ENCODE measurements around the gene CTXN1. TPM values are rescaled to one million over a fixed set of nuclear protein-coding genes. Genes with fewer than 3 reads are reported as not detected.
A peak's percentile ranks its signal among the peaks of the same experiment; 100 is the strongest.

CTXN1 gene
- total RNA-seq, 1 experiment from 2014 or later: 54.5 TPM

GRCh38 chr19:7903244-7904073 lies 22.5 kb downstream of the CTXN1 start, which contains the start of gene MAP2K7:
Gene MAP2K7 (plus strand): TSS chr19:7903877. CDS start chr19:7903945, 68 bp downstream.
- Histone ChIP-seq H3K9me2 (ENCODE audit: insufficient read depth) (no peaks in the 10 kb centered on the region), H3K4me2 (peak within 1 kb of the TSS; percentile 99), H2AFZ (peak within 1 kb of the TSS; percentile 84), H3F3A (ENCODE audit: insufficient read depth, low read depth) (peaks cover 19% of the 10 kb centered on the region), H4K20me1 (ENCODE audit: insufficient read depth) (peaks cover 31% of the 10 kb centered on the region), H3K36me3 (ENCODE audit: low read depth) (0 out of 2 replicates have a peak, but pooled peaks cover 4% of the 10 kb centered on the region), H3K79me2 (ENCODE audit: low read depth) (peaks cover 63% of the 10 kb centered on the region), H3K27me3 (ENCODE audit: insufficient read depth, low read depth) (no peaks in the 10 kb centered on the region), H3K4me1 (replicated peaks; ENCODE audit: insufficient read depth) (peaks cover 16% of the 10 kb centered on the region; the same call in 1 of the 2 replicates), H3K9me3 (ENCODE audit: insufficient read depth, low read depth) (no peaks in the 10 kb centered on the region), H3K27ac (peak within 1 kb of the TSS; percentile 68), H3K4me3 (peak within 1 kb of the TSS; percentile 86)
- POLR2A ChIA-PET (ENCODE audit: unreplicated experiment): interaction anchor here (0.5 to 1.1 kb wide), 9 partner anchors 16 to 548 kb away, joined by 3 to 34 read pairs (median 4); partner anchors contain the start of genes PRR36 and SNAPC2
- CTCF ChIA-PET: interaction anchor here (0.6 to 2.2 kb wide), 3 partner anchors 18 to 50 kb away, joined by 3 to 10 read pairs (median 7); no protein-coding TSS in a partner anchor
- no peak for TF ChIP-seq EZH2 (IDR thresholded peaks at IDR 0.05; ENCODE audit: low read depth)
- TF ChIP-seq, protein P1, sequence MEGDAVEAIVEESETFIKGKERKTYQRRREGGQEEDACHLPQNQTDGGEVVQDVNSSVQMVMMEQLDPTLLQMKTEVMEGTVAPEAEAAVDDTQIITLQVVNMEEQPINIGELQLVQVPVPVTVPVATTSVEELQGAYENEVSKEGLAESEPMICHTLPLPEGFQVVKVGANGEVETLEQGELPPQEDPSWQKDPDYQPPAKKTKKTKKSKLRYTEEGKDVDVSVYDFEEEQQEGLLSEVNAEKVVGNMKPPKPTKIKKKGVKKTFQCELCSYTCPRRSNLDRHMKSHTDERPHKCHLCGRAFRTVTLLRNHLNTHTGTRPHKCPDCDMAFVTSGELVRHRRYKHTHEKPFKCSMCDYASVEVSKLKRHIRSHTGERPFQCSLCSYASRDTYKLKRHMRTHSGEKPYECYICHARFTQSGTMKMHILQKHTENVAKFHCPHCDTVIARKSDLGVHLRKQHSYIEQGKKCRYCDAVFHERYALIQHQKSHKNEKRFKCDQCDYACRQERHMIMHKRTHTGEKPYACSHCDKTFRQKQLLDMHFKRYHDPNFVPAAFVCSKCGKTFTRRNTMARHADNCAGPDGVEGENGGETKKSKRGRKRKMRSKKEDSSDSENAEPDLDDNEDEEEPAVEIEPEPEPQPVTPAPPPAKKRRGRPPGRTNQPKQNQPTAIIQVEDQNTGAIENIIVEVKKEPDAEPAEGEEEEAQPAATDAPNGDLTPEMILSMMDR (conservative IDR thresholded peaks at IDR 0.05): peak; percentile 51; the same call in 1 of the 2 replicates
- BruUV-seq (replicated peaks): no TSS peak
- intact Hi-C loops (cut with micrococcal nuclease; ENCODE audit: unreplicated experiment): loop anchor here (1.0 to 5.0 kb wide), 3 partner anchors 8 to 51 kb away; no protein-coding TSS in a partner anchor
- DNase-seq: peak; percentile 97 to 100

- peaks cover 62% of the 10 kb centered on the region for H3K79me2 ChIP-seq (ENCODE audit: low read depth)
- TF ChIP-seq, protein P1 (conservative IDR thresholded peaks at IDR 0.05): no peak
- no peak for TF ChIP-seq EZH2 (IDR thresholded peaks at IDR 0.05; ENCODE audit: low read depth)
- H3K36me3 ChIP-seq (ENCODE audit: low read depth): 0 out of 2 replicates have a peak, but pooled peaks cover 6% of the 10 kb centered on the region
- peaks cover 16% of the 10 kb centered on the region; the same call in 1 of the 2 replicates for H3K4me1 ChIP-seq (replicated peaks; ENCODE audit: insufficient read depth)
- peaks cover 25% of the 10 kb centered on the region for H4K20me1 ChIP-seq (ENCODE audit: insufficient read depth)
- H3K9me3 ChIP-seq (ENCODE audit: insufficient read depth, low read depth): no peaks in the 10 kb centered on the region
- H3K27me3 ChIP-seq (ENCODE audit: insufficient read depth, low read depth): no peaks in the 10 kb centered on the region
- POLR2A ChIA-PET (ENCODE audit: unreplicated experiment): interaction anchor here (0.5 to 1.1 kb wide), 9 partner anchors 17 to 547 kb away, joined by 3 to 5 read pairs (median 3); partner anchors contain the start of genes PRR36 and SNAPC2
- H3K4me3 ChIP-seq: peak overlapping the region; percentile 86
- H3F3A ChIP-seq (ENCODE audit: insufficient read depth, low read depth): peaks cover 19% of the 10 kb centered on the region
- peak overlapping the region; percentile 68 for H3K27ac ChIP-seq
- H3K4me2 ChIP-seq: peak overlapping the region; percentile 92
- BruUV-seq (replicated peaks): TSS peak; percentile 87
- H3K9me2 ChIP-seq (ENCODE audit: insufficient read depth): no peaks in the 10 kb centered on the region
- intact Hi-C loops (cut with micrococcal nuclease; ENCODE audit: unreplicated experiment): loop anchor here (1.0 to 5.0 kb wide), 3 partner anchors 8 to 51 kb away; no protein-coding TSS in a partner anchor
- CTCF ChIA-PET: interaction anchor here (1.2 to 2.2 kb wide), 2 partner anchors 18 to 34 kb away, joined by 7 to 10 read pairs; no protein-coding TSS in a partner anchor
- peak overlapping the region; percentile 84 for H2AFZ ChIP-seq
- DNase-seq: no peak
These were observed 23.1 kb downstream of the CTXN1 start for GRCh38 chr19:7902796-7903243.

- H3K27ac ChIP-seq: no peak overlapping the region
- POLR2A ChIA-PET (ENCODE audit: unreplicated experiment): interaction anchor here (0.7 kb wide), 1 partner anchor 19 kb away, joined by 5 read pairs; the partner anchor contains the start of gene SNAPC2
- BruUV-seq (replicated peaks): no TSS peak
These were observed 24.6 kb downstream of the CTXN1 start for GRCh38 chr19:7901337-7901736.

More at GRCh38 chr19:7901337-7901736, 24.6 kb downstream of the CTXN1 start:
- intact Hi-C loops (cut with micrococcal nuclease; ENCODE audit: unreplicated experiment): loop anchor here (5.0 kb wide), 1 partner anchor 49 kb away; no protein-coding TSS in a partner anchor
- Histone ChIP-seq H4K20me1 (ENCODE audit: insufficient read depth) (peaks cover 12% of the 10 kb centered on the region; the same call in 1 of the 2 replicates), H3F3A (ENCODE audit: insufficient read depth, low read depth) (peaks cover 26% of the 10 kb centered on the region), H3K4me2 (no peak overlapping the region), H3K4me3 (no peak overlapping the region), H3K9me3 (ENCODE audit: insufficient read depth, low read depth) (no peaks in the 10 kb centered on the region), H3K27me3 (ENCODE audit: insufficient read depth, low read depth) (no peaks in the 10 kb centered on the region), H3K9me2 (ENCODE audit: insufficient read depth) (no peaks in the 10 kb centered on the region), H3K79me2 (ENCODE audit: low read depth) (peaks cover 47% of the 10 kb centered on the region), H3K36me3 (ENCODE audit: low read depth) (0 out of 2 replicates have a peak, but pooled peaks cover 6% of the 10 kb centered on the region), H2AFZ (no peak overlapping the region), H3K4me1 (replicated peaks; ENCODE audit: insufficient read depth) (peaks cover 16% of the 10 kb centered on the region; the same call in 1 of the 2 replicates)
- CTCF ChIA-PET: interaction anchor here (0.6 kb wide), 1 partner anchor 89 kb away, joined by 4 read pairs; no protein-coding TSS in a partner anchor
- TF ChIP-seq, protein P1 (conservative IDR thresholded peaks at IDR 0.05): no peak
- no peak for TF ChIP-seq EZH2 (IDR thresholded peaks at IDR 0.05; ENCODE audit: low read depth)
- DNase-seq: no peak
